ENCODE data around the gene NUDT3. TPM values are rescaled to one million over a fixed set of nuclear protein-coding genes. Genes with fewer than 3 reads are reported as not detected.

Gene NUDT3
- total and polyA plus RNA-seq, 9 of the 15 experiments (the other 6 are each of a cell fraction or from before 2014, with no cell fraction given) = 5.4 to 81.2 (median 56.4) TPM

GRCh38 chr6:34441526-34441925, 49.1 kb upstream of the NUDT3 start (continued):
- TF ChIP-seq THAP12 (CRISPR knock-in tag; IDR thresholded peaks at IDR 0.05) = no peak

DNA sequence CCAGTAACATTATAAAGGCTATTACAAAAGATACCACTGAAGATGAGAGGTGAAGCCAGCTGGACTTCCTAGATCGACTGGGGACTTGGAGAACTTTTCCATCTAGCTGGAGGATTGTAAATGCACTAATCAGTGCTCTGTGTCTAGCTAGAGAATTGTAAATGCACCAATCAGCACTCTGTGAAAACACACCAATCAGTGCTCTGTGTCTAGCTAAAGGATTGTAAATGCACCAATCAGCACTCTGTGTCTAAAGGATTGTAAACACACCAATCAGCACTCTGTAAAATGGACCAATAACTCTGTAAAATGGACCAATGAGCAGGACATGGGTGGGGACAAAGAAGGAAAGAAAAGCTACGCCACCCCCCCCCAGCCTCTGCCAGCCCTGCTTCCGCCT, 47.0 kb upstream of the NUDT3 start:
- FAIRE-seq = no peak
- in situ Hi-C loops (cut with MboI) = no loop called here
- POLR2A ChIA-PET = interaction anchor here (0.7 to 1.1 kb wide), 2 partner anchors 10 to 35 kb away, joined by 3 read pairs; no protein-coding TSS in a partner anchor

More for the DNA sequence above, 47.0 kb upstream of the NUDT3 start:
- H3K36me3 ChIP-seq (ENCODE audit: control insufficient read depth, insufficient read depth, low read length) = no peaks in the 10 kb centered on the region
- DNase-seq (ENCODE audit: extremely low read depth in 1 of 4, low spot score in 3 of 4) (peak in 1 of 4 experiments; percentile 5), ATAC-seq (no peak)
- H3K9me3 ChIP-seq (replicated peaks; ENCODE audit: control insufficient read depth, insufficient read depth, low read depth, low read length) = peaks cover 2% of the 10 kb centered on the region; the same call in 1 of the 2 replicates
- intact Hi-C loops (cut with micrococcal nuclease) = no loop called here
- no peak overlapping the region for H2AFZ ChIP-seq (ENCODE audit: low read depth, low read length)
- no peak overlapping the region for H3K4me2 ChIP-seq (ENCODE audit: insufficient read depth, low read length)
- TF ChIP-seq ASH1L (IDR thresholded peaks at IDR 0.05; ENCODE audit: borderline replicate concordance, low read depth, partially characterized antibody) (peak; percentile 54), NFYB (IDR thresholded peaks at IDR 0.05; ENCODE audit: extremely low read depth, insufficient read length) (peak; percentile 77), RBM25 (IDR thresholded peaks at IDR 0.05; ENCODE audit: low read depth, low read length, severe bottlenecking) (peak; percentile 25), NEUROD1 (IDR thresholded peaks at IDR 0.05; ENCODE audit: borderline replicate concordance, low read depth, low read length, partially characterized antibody) (no peak), HSF4 (CRISPR knock-in tag; IDR thresholded peaks at IDR 0.05; ENCODE audit: borderline replicate concordance) (no peak), SPI1 (IDR thresholded peaks at IDR 0.05; ENCODE audit: borderline replicate concordance, low read depth, low read length) (no peak), SETDB1 (IDR thresholded peaks at IDR 0.05; ENCODE audit: low read length) (no peak)
- no peak overlapping the region for H3K4me3 ChIP-seq
- no peaks in the 10 kb centered on the region for H3K27me3 ChIP-seq (ENCODE audit: control insufficient read depth in 2 of 2, insufficient read depth in 2 of 2, low read length in 2 of 2)
- 11% methylated on average over 1 of the region's 3 CpGs for WGBS (ENCODE audit: insufficient coverage, low coverage, missing lambda C conversion rate)
- no peak overlapping the region for H3K9ac ChIP-seq (ENCODE audit: insufficient read depth in 1 of 2, low read depth in 2 of 2, low read length in 2 of 2)
- BruUV-seq (replicated peaks) = no TSS peak
- H3K79me2 ChIP-seq (ENCODE audit: control insufficient read depth, insufficient read depth, low read length) = no peaks in the 10 kb centered on the region
- H4K20me1 ChIP-seq (replicated peaks; ENCODE audit: control insufficient read depth, insufficient read depth, low read length) = no peaks in the 10 kb centered on the region
- CTCF ChIA-PET (ENCODE audit: low intra/inter-chr PET ratio) = no interaction called here
- H3K27ac ChIP-seq (ENCODE audit: extremely low read depth, low read depth, low read length) = no peak overlapping the region
- no peaks in the 10 kb centered on the region for H3K9me1 ChIP-seq (ENCODE audit: control insufficient read depth, insufficient read depth, low read length)
- H3K4me1 ChIP-seq (replicated peaks in 1 of 2; ENCODE audit: control insufficient read depth in 2 of 2, insufficient read depth in 2 of 2, low read length in 2 of 2) = no peaks in the 10 kb centered on the region
